HepG2 (cell line): ENCODE results near the gene BOD1L1. TPM values are rescaled to one million over a fixed set of nuclear protein-coding genes. Genes with fewer than 3 reads are reported as not detected.
A peak's percentile ranks its signal among the peaks of the same experiment; 100 is the strongest.

Experiments
- CREM ChIP-seq, 2 experiments: sonication (generic) in 1 of 2; formaldehyde crosslinking in 1 of 2; IDR thresholded peaks; 2 replicates each; pipeline versions ENCODE4 v1.4.0 to v1.6.1; 2016 to 2020; ENCODE audit warnings: antibody characterized with exemption in 1 of 2, mild to moderate bottlenecking in 1 of 2, missing genetic modification reagents in 1 of 2
- MIER3 ChIP-seq: IDR thresholded peaks from 2 replicates; pipeline ENCODE4 v1.6.1; 2016; ENCODE audit warnings: missing compliant biosample characterization, borderline replicate concordance
- NR3C1 ChIP-seq: sonication (generic); formaldehyde crosslinking; IDR thresholded peaks from 2 replicates; pipeline ENCODE4 v1.4.0; 2020; ENCODE audit warnings: missing genetic modification reagents
- SOX6 ChIP-seq, 2 experiments: fragments of 450-650 bp in 1 of 2; sonication (generic) in 1 of 2; formaldehyde crosslinking in 1 of 2; IDR thresholded peaks; 2 replicates each; pipeline versions ENCODE4 v1.4.0 to v1.6.1; 2017 to 2020; ENCODE audit warnings: antibody characterized with exemption in 1 of 2, mild to moderate bottlenecking in 1 of 2, missing genetic modification reagents in 1 of 2
- ZNF160 ChIP-seq: sonication (generic); formaldehyde crosslinking; IDR thresholded peaks from 2 replicates; pipeline ENCODE4 v1.8.0; 2022; ENCODE audit warnings: mild to moderate bottlenecking, inconsistent platforms, missing genetic modification reagents
- ZNF180 ChIP-seq: sonication (generic); formaldehyde crosslinking; IDR thresholded peaks from 2 replicates; pipeline ENCODE4 v1.4.0; 2020; ENCODE audit warnings: low read depth, missing genetic modification reagents, borderline replicate concordance
- ZNF605 ChIP-seq: sonication (generic); formaldehyde crosslinking; IDR thresholded peaks from 2 replicates; pipeline ENCODE4 v1.8.0; 2022; ENCODE audit warnings: mild to moderate bottlenecking, missing genetic modification reagents
- ZNF749 ChIP-seq: sonication (generic); formaldehyde crosslinking; IDR thresholded peaks from 2 replicates; pipeline ENCODE4 v1.8.0; 2022; ENCODE audit warnings: mild to moderate bottlenecking, missing genetic modification reagents, moderate library complexity, borderline replicate concordance
- ZNF891 ChIP-seq: sonication (generic); formaldehyde crosslinking; IDR thresholded peaks from 2 replicates; pipeline ENCODE4 v1.5.0; 2020; ENCODE audit warnings: mild to moderate bottlenecking, missing genetic modification reagents
- polyA plus RNA-seq, 8 experiments: library from polyadenylated mRNA; depleted of rRNA in 3 of 8; stranded (reverse) in 7 of 8; unstranded in 1 of 8; fragments of >200 nt; fragmentation: Illumina TruSeq in 4 of 8; extraction: Trizol in 4 of 8; gene quantifications; 2 replicates each; pipeline versions ENCODE4 v1.2.1 to v1.2.3, GENCODE V29; 2011 to 2016; ENCODE audit warnings: low read depth in 4 of 8, missing spikeins in 1 of 8, mixed read lengths in 1 of 8; ENCODE audit not compliant: insufficient read depth in 1 of 8
- total RNA-seq, 5 experiments: library from RNA; depleted of rRNA; stranded (reverse); fragments of >200 nt; fragmentation: Illumina TruSeq; extraction: Trizol; gene quantifications; 2 replicates each; pipeline ENCODE4 v1.2.3, GENCODE V29; 2016; ENCODE audit warnings: low read depth in 1 of 5
- TF ChIP-seq, protein P1 (sequence below): sonication (generic); formaldehyde crosslinking; IDR thresholded peaks from 2 replicates; pipeline ENCODE4 v1.4.0; 2020; ENCODE audit warnings: mild to moderate bottlenecking, missing genetic modification reagents
- TF ChIP-seq, protein P2 (sequence below): sonication (generic); formaldehyde crosslinking; IDR thresholded peaks from 2 replicates; pipeline ENCODE4 v1.4.0; 2020; ENCODE audit warnings: missing genetic modification reagents
- TF ChIP-seq, protein P3 (sequence below): sonication (generic); IDR thresholded peaks from 2 replicates; pipeline ENCODE4 v1.6.1; 2016; ENCODE audit warnings: low read depth, borderline replicate concordance
- TF ChIP-seq, protein P4 (sequence below): IDR thresholded peaks from 2 replicates; pipeline ENCODE4 v1.6.1; 2016; ENCODE audit warnings: mild to moderate bottlenecking, missing biosample characterization, missing genetic modification reagents
- TF ChIP-seq, protein P5 (sequence below), 2 experiments: fragments of 450-650 bp in 1 of 2; sonication (generic) in 1 of 2; formaldehyde crosslinking; IDR thresholded peaks; 2 replicates each; pipeline versions ENCODE4 v1.5.0 to v1.8.0; 2020 to 2022; ENCODE audit warnings: mild to moderate bottlenecking in 1 of 2, missing genetic modification reagents in 1 of 2
- TF ChIP-seq, protein P6 (sequence below): sonication (generic); formaldehyde crosslinking; IDR thresholded peaks from 2 replicates; pipeline ENCODE4 v1.9.0; 2022; ENCODE audit warnings: low read depth, missing genetic modification reagents

Gene BOD1L1
- total and polyA plus RNA-seq, 2 of the 13 experiments (the other 11 are each of a cell fraction or from before 2014, with no cell fraction given) = 11.7 to 17.9 TPM

DNA sequence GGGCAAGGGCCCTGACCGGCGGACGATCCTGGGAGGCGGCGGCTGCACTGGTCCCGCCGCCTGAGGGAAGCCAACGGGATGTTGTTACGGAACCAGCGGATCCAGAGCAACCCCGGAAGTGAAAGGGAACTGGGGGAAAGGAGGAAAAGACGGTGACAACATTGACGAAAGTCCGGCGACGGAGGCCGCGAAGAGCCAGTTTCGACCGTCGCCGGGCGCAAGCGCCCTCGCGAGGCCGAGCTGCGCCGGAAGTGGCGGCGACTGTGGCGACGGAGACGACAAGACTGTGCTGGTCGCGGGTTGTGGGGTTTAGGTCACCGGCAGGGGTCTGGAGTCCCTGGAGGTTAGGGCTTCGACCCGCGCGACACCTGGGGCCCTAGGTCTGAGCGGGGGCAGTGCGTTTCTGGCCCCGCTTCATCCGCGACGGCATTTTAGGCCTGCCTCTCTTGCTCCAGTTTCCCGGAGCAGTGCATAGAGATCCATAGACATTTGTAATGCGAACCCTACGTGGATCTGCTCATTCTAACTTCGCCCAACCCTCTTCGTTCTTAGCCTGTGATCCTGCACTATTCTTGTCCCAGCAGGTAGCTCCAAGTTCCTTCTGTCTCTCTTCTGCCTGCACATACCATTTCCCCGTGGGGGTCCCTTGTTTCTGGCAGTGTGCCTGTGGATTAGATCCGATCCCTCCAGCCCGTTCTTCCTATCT, at the start of gene BOD1L1 (continued):
- TF ChIP-seq, protein P1, sequence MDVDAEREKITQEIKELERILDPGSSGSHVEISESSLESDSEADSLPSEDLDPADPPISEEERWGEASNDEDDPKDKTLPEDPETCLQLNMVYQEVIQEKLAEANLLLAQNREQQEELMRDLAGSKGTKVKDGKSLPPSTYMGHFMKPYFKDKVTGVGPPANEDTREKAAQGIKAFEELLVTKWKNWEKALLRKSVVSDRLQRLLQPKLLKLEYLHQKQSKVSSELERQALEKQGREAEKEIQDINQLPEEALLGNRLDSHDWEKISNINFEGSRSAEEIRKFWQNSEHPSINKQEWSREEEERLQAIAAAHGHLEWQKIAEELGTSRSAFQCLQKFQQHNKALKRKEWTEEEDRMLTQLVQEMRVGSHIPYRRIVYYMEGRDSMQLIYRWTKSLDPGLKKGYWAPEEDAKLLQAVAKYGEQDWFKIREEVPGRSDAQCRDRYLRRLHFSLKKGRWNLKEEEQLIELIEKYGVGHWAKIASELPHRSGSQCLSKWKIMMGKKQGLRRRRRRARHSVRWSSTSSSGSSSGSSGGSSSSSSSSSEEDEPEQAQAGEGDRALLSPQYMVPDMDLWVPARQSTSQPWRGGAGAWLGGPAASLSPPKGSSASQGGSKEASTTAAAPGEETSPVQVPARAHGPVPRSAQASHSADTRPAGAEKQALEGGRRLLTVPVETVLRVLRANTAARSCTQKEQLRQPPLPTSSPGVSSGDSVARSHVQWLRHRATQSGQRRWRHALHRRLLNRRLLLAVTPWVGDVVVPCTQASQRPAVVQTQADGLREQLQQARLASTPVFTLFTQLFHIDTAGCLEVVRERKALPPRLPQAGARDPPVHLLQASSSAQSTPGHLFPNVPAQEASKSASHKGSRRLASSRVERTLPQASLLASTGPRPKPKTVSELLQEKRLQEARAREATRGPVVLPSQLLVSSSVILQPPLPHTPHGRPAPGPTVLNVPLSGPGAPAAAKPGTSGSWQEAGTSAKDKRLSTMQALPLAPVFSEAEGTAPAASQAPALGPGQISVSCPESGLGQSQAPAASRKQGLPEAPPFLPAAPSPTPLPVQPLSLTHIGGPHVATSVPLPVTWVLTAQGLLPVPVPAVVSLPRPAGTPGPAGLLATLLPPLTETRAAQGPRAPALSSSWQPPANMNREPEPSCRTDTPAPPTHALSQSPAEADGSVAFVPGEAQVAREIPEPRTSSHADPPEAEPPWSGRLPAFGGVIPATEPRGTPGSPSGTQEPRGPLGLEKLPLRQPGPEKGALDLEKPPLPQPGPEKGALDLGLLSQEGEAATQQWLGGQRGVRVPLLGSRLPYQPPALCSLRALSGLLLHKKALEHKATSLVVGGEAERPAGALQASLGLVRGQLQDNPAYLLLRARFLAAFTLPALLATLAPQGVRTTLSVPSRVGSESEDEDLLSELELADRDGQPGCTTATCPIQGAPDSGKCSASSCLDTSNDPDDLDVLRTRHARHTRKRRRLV (CRISPR knock-in tag) = peak; percentile 78; the same call in 1 of the 2 replicates
- TF ChIP-seq ZNF891 (CRISPR knock-in tag) (0 out of 2 replicates have a peak, but pooled peaks have one; percentile 20), SOX6 (IDR thresholded peaks at IDR 0.05) (no peak), SOX6 (CRISPR knock-in tag; IDR thresholded peaks at IDR 0.05) (peak; percentile 69), NR3C1 (CRISPR knock-in tag) (no peak), ZNF749 (CRISPR knock-in tag) (peak; percentile 39; the same call in 1 of the 2 replicates), ZNF605 (CRISPR knock-in tag) (peak; percentile 80), MIER3 (CRISPR knock-in tag) (0 out of 2 replicates have a peak, but pooled peaks have one; percentile 53), ZNF180 (CRISPR knock-in tag) (no peak), ZNF160 (CRISPR knock-in tag) (peak; percentile 82; the same call in 1 of the 2 replicates), CREM (IDR thresholded peaks at IDR 0.05) (peak; percentile 95), CREM (CRISPR knock-in tag; IDR thresholded peaks at IDR 0.05) (peak; percentile 39; the same call in 1 of the 2 replicates)
- TF ChIP-seq, protein P2, sequence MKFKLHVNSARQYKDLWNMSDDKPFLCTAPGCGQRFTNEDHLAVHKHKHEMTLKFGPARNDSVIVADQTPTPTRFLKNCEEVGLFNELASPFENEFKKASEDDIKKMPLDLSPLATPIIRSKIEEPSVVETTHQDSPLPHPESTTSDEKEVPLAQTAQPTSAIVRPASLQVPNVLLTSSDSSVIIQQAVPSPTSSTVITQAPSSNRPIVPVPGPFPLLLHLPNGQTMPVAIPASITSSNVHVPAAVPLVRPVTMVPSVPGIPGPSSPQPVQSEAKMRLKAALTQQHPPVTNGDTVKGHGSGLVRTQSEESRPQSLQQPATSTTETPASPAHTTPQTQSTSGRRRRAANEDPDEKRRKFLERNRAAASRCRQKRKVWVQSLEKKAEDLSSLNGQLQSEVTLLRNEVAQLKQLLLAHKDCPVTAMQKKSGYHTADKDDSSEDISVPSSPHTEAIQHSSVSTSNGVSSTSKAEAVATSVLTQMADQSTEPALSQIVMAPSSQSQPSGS (CRISPR knock-in tag) = peak; percentile 96
- TF ChIP-seq, protein P3, sequence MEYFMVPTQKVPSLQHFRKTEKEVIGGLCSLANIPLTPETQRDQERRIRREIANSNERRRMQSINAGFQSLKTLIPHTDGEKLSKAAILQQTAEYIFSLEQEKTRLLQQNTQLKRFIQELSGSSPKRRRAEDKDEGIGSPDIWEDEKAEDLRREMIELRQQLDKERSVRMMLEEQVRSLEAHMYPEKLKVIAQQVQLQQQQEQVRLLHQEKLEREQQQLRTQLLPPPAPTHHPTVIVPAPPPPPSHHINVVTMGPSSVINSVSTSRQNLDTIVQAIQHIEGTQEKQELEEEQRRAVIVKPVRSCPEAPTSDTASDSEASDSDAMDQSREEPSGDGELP = peak; percentile 89; the same call in 1 of the 2 replicates
- TF ChIP-seq, protein P4, sequence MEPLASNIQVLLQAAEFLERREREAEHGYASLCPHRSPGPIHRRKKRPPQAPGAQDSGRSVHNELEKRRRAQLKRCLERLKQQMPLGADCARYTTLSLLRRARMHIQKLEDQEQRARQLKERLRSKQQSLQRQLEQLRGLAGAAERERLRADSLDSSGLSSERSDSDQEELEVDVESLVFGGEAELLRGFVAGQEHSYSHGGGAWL (CRISPR knock-in tag) = 0 out of 2 replicates have a peak, but pooled peaks have one; percentile 23
- TF ChIP-seq, protein P5, sequence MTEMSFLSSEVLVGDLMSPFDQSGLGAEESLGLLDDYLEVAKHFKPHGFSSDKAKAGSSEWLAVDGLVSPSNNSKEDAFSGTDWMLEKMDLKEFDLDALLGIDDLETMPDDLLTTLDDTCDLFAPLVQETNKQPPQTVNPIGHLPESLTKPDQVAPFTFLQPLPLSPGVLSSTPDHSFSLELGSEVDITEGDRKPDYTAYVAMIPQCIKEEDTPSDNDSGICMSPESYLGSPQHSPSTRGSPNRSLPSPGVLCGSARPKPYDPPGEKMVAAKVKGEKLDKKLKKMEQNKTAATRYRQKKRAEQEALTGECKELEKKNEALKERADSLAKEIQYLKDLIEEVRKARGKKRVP (CRISPR knock-in tag; IDR thresholded peaks at IDR 0.05) = no peak
- TF ChIP-seq, protein P6, sequence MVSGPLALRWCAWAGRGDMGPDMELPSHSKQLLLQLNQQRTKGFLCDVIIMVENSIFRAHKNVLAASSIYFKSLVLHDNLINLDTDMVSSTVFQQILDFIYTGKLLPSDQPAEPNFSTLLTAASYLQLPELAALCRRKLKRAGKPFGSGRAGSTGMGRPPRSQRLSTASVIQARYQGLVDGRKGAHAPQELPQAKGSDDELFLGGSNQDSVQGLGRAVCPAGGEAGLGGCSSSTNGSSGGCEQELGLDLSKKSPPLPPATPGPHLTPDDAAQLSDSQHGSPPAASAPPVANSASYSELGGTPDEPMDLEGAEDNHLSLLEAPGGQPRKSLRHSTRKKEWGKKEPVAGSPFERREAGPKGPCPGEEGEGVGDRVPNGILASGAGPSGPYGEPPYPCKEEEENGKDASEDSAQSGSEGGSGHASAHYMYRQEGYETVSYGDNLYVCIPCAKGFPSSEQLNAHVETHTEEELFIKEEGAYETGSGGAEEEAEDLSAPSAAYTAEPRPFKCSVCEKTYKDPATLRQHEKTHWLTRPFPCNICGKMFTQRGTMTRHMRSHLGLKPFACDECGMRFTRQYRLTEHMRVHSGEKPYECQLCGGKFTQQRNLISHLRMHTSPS (CRISPR knock-in tag) = 0 out of 2 replicates have a peak, but pooled peaks have one; percentile 15
